ENCODE results near the gene SVOP. TPM values are rescaled to one million over a fixed set of nuclear protein-coding genes. Genes with fewer than 3 reads are reported as not detected.

The SVOP gene
- total and polyA plus RNA-seq, 2 of the 4 experiments (the other 2 are of a cell fraction), result not detected

DNA sequence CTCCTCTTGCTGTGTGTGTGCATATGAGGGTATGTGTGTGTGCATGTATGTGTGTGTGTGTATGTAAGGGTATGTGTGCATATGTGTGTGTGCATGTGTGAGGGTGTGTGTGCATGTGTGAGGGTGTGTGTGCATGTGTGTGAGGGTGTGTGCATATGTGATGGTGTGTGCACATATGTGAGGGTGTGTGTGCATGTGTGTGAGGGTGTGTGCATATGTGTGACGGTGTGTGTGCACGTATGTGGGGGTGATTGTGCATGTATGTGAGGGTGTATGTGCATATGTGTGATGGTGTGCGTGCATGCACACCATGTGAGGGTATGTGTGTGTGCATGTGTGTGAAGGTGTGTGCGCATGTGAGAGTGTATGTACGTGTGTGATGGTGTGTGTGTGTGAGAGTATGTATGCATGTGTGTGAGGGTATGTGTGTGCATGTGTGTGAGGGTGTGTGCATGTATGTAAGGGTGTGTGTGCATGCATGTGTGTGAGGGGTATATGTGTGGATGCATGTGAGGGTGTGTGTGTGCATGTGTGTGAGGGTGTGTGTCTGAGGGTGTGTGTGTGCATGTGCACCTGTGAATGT, 125.6 kb downstream of the SVOP start:
- Histone ChIP-seq H3K23ac (ENCODE audit: low read depth, low read length) (no peak overlapping the region), H2BK20ac (ENCODE audit: low read depth, low read length) (no peak overlapping the region), H2AK5ac (ENCODE audit: low read depth, low read length) (no peak overlapping the region), H3K4me3 (ENCODE audit: insufficient read depth, low read depth, low read length) (no peak overlapping the region), H2BK15ac (ENCODE audit: low read depth, low read length) (no peak overlapping the region), H2BK120ac (ENCODE audit: low read depth, low read length) (no peak overlapping the region), H3K56ac (ENCODE audit: extremely low read depth, insufficient read depth, low read length) (no peak overlapping the region), H3K79me1 (ENCODE audit: low read depth in 1 of 2, low read length in 2 of 2) (no peaks in the 10 kb centered on the region), H3K9ac (ENCODE audit: low read depth, low read length) (no peak overlapping the region), H3K18ac (ENCODE audit: low read depth, low read length) (no peak overlapping the region), H3K4ac (ENCODE audit: low read depth, low read length) (no peak overlapping the region), H4K8ac (ENCODE audit: low read depth in 2 of 2, low read length in 2 of 2) (no peak overlapping the region), H2AK9ac (replicated peaks; ENCODE audit: low read depth, low read length, poor library complexity) (peak overlapping the region; percentile 42), H3K9me3 (ENCODE audit: control insufficient read depth, insufficient read depth, low read length) (no peaks in the 10 kb centered on the region), H4K91ac (ENCODE audit: insufficient read depth, low read depth, low read length) (no peak overlapping the region), H4K5ac (ENCODE audit: low read depth, low read length) (no peak overlapping the region), H3K36me3 (ENCODE audit: control insufficient read depth, insufficient read depth, low read length) (no peaks in the 10 kb centered on the region), H3K4me2 (ENCODE audit: low read depth, low read length) (no peak overlapping the region), H3K9me1 (ENCODE audit: insufficient read depth, low read length) (peaks cover 6% of the 10 kb centered on the region), H4K20me1 (ENCODE audit: insufficient read depth, low read length) (no peaks in the 10 kb centered on the region; the same call in 1 of the 2 replicates), H3K14ac (replicated peaks; ENCODE audit: low read depth, low read length) (no peak overlapping the region), H2AFZ (replicated peaks; ENCODE audit: low read length, poor library complexity) (no peak overlapping the region), H3K27ac (ENCODE audit: insufficient read depth, low read length) (no peak overlapping the region), H3K27me3 (ENCODE audit: control insufficient read depth, insufficient read depth, low read length) (peaks cover 1% of the 10 kb centered on the region; the same call in 1 of the 2 replicates), H3K4me1 (ENCODE audit: control insufficient read depth, insufficient read depth, low read length) (no peaks in the 10 kb centered on the region), H2BK5ac (ENCODE audit: low read depth, low read length, poor library complexity, severe bottlenecking) (no peak overlapping the region)
- TF ChIP-seq CHD1 (IDR thresholded peaks at IDR 0.05; ENCODE audit: low read depth, low read length) (no peak), SMC3 (IDR thresholded peaks at IDR 0.05; ENCODE audit: low read depth, low read length) (no peak), RFX5 (IDR thresholded peaks at IDR 0.05; ENCODE audit: low read depth, low read length) (no peak), MAFK (IDR thresholded peaks at IDR 0.05; ENCODE audit: low read depth, low read length) (no peak), RAD21 (IDR thresholded peaks at IDR 0.05; ENCODE audit: low read length) (no peak), FOS (IDR thresholded peaks at IDR 0.05; ENCODE audit: low read depth, low read length) (no peak), POLR2A (IDR thresholded peaks at IDR 0.05; ENCODE audit: low read depth, low read length) (no peak), CEBPB (IDR thresholded peaks at IDR 0.05; ENCODE audit: low read depth, low read length) (no peak), MXI1 (IDR thresholded peaks at IDR 0.05; ENCODE audit: borderline replicate concordance, low read depth, low read length) (no peak)
- TF ChIP-seq, protein P1, sequence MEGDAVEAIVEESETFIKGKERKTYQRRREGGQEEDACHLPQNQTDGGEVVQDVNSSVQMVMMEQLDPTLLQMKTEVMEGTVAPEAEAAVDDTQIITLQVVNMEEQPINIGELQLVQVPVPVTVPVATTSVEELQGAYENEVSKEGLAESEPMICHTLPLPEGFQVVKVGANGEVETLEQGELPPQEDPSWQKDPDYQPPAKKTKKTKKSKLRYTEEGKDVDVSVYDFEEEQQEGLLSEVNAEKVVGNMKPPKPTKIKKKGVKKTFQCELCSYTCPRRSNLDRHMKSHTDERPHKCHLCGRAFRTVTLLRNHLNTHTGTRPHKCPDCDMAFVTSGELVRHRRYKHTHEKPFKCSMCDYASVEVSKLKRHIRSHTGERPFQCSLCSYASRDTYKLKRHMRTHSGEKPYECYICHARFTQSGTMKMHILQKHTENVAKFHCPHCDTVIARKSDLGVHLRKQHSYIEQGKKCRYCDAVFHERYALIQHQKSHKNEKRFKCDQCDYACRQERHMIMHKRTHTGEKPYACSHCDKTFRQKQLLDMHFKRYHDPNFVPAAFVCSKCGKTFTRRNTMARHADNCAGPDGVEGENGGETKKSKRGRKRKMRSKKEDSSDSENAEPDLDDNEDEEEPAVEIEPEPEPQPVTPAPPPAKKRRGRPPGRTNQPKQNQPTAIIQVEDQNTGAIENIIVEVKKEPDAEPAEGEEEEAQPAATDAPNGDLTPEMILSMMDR (conservative IDR thresholded peaks at IDR 0.05; ENCODE audit: low read depth, low read length), result no peak
- BruUV-seq (replicated peaks), result no TSS peak
- intact Hi-C loops (cut with micrococcal nuclease) (no loop called here), dilution Hi-C loops (cut with HindIII; ENCODE audit: low sequenced_read_pairs, unreplicated experiment) (no loop called here), in situ Hi-C loops (cut with MboI; ENCODE audit: low sequenced_read_pairs) (no loop called here)
- WGBS, 2 experiments (ENCODE audit: extremely low coverage in 2 of 2, insufficient read length in 1 of 2), result 52% methylated on average over 5 of the region's 5 CpGs; no CpG with 5 or more reads in 1 of the 2 experiments
- POLR2A ChIA-PET (ENCODE audit: unreplicated experiment), result no interaction called here
- DNase-seq (no peak), ATAC-seq (ENCODE audit: low read depth) (no peak)
- CTCF ChIA-PET, result no interaction called here
